Astrocyte of the spinal cord (primary cell): Measurements from ENCODE around the gene PPP3CA.

Experiments
- DNase-seq: peaks from one replicate; pipeline ENCODE4 v3.0.0; 2011; ENCODE audit warnings: low read depth, low spot score
- H3K4me3 ChIP-seq: 2 replicates; pipeline ENCODE4 v1.5.1; 2011; ENCODE audit warnings: low read depth, mild to moderate bottlenecking, low read length, moderate library complexity
- CTCF ChIP-seq: IDR thresholded peaks from 2 replicates; pipeline ENCODE4 v1.5.1; 2012; ENCODE audit warnings: low read depth, mild to moderate bottlenecking, low read length, inconsistent platforms
- in situ Hi-C: cut with HindIII; loops from 2 replicates; pipeline ENCODE4 v1.10.0; 2017; ENCODE audit warnings: low sequenced_read_pairs

Gene PPP3CA

DNA sequence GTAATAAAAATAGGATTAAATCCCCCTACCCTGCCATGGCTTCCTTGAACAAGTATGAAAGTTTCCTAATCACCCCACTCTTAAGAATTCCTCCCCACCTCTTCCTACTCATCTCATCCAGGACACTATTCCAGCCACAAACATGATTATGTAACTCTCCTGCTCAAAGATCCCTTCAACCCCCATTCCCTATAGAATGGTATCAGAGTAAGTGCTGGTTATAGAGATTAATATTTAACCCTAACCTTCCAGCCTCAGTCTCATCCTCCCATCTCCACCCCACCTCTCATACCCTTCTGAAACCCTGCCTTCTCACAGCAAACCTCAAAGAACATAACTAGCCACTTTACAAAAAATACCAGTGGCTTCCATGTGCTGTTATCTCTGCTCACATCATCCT is 155.1 kb downstream of the PPP3CA start:
- no peak overlapping the region for H3K4me3 ChIP-seq
- no peak for DNase-seq
- TF ChIP-seq CTCF = no peak
- in situ Hi-C loops = no loop called here

DNA sequence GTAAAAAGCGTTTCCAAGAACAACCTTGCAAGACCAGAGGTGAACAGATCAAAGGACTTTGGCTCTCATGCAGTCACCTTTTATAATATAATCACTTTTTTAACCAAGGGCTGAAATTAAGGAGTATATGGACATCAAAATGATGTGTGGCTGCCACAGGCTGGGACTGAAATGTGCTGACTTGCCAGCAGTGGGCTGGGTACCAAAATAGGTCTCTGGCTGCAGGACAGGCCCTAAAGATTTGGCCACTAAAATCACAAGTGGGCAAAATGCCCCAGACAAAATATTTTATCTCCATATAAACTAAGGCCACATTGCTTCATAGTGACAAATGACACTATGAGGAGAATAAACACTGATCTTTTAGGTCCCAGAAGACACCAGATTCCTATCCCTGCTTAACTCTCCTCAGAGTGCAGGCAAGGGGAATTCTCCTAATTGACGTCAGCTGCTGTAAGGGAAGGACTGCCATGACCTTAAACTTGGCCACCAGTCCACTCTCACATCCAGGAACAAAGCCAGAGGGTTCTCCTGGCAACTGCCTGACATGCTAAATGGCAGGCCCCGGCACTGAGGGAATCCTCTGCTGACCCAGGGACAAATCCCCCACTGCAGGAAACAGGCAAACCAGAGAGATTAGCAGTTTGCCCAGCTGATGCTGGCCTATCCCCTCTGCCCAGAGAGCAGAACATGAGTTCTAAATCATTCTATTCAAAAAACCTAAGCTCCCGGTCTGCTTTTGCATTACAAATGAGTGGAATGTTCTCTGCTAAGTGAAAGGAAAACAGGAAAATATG is 155.8 kb downstream of the PPP3CA start:
- in situ Hi-C loops = no loop called here
- peak; percentile 91 for DNase-seq
- no peak for TF ChIP-seq CTCF
- no peak overlapping the region for H3K4me3 ChIP-seq

DNA sequence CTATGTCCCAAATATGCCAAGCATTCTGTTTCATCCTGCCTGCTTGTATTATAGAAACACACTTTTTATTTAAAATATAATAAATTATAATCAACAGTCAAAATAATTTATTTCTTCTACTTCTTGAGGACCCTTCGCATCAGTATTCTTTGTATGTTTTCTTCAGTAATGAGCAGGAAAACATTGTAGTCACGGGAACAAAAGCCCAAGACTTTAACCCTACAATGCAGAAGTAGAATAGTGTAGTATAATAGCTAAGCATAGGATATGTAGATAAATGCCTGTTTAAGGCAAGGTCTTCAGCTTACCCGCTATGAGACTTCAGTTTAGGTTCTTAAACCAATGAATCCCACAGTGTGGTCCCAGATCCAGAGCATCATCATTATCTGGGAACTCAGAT is 156.6 kb downstream of the PPP3CA start:
- TF ChIP-seq CTCF = no peak
- H3K4me3 ChIP-seq = no peak overlapping the region
- in situ Hi-C loops = no loop called here
- no peak for DNase-seq

DNA sequence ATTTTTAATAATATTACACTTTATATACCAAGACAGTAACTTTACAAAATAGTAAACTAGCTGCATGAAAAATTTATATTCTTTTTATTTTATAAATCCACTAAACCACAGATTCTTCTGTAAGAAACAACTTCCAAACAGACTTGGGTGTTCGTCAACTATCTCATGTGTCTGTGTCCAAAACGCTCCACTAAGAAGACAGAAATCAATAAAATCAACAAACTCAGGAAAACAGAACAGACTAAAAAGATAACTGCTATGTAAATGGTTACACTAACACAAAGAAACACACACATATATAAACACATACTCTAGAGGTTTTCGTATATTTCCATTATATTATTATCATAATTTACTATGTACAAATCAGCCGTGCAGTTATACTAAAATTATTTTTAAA is 158.4 kb downstream of the PPP3CA start:
- DNase-seq = no peak
- H3K4me3 ChIP-seq = no peak overlapping the region
- in situ Hi-C loops = no loop called here
- TF ChIP-seq CTCF = no peak

GRCh38 chr4:101187841-101188240 is 159.5 kb downstream of the PPP3CA start:
- no peak overlapping the region for H3K4me3 ChIP-seq
- in situ Hi-C loops = no loop called here
- DNase-seq = no peak
- TF ChIP-seq CTCF = no peak

DNA sequence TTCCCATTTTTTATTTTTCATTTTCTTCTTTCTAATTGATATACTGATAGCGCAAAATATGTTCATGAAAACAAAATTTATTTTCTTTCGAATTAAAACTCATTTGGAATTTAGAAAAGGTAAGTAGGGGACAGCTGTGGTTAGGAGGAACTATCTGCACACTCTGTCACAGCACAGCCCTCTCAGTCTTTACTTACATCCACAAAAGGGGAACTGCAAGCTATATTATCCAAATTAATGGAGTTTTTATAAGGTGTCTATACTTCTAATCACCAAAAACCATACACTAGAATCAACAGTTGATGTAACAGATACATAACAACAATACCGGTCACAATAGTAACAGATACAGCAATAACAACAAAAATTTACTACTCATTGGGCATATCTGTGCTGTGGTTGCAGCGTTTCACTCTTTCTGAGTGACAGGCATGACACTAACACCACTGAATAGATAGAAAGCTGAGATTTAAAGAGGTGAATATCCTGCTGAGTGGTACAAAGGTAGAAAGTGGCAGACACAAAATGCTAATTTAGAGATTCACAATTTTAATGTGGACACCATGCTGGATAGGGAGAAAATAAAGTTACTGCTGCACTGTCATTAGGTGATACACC is 160.7 kb downstream of the PPP3CA start:
- no peak for TF ChIP-seq CTCF
- in situ Hi-C loops = no loop called here
- DNase-seq = no peak
- no peak overlapping the region for H3K4me3 ChIP-seq
